IgD-negative memory B cell (primary cell): Measurements from ENCODE around the gene IFIH1. TPM values are rescaled to one million over a fixed set of nuclear protein-coding genes. Genes with fewer than 3 reads are reported as not detected.

Experiments
- H3K27ac Mint-ChIP-seq, 3 donors: one replicate each; pipeline ENCODE4 v1.8.0; 2020 to 2022; ENCODE audit warnings: mild to moderate bottlenecking in 3 of 3, mixed read lengths in 3 of 3, moderate library complexity in 1 of 3
- H3K27me3 Mint-ChIP-seq: one replicate; pipeline ENCODE4 v1.8.0; 2021; ENCODE audit warnings: mixed read lengths
- H3K36me3 Mint-ChIP-seq: one replicate; pipeline ENCODE4 v1.8.0; 2020; ENCODE audit warnings: mild to moderate bottlenecking, mixed read lengths
- H3K4me1 Mint-ChIP-seq, 3 donors: one replicate each; pipeline ENCODE4 v1.8.0; 2020 to 2022; ENCODE audit warnings: mixed read lengths in 3 of 3, mild to moderate bottlenecking in 1 of 3
- H3K4me3 Mint-ChIP-seq, 4 donors: one replicate each; pipeline ENCODE4 v1.8.0; 2020 to 2022; ENCODE audit warnings: mild to moderate bottlenecking in 4 of 4, mixed read lengths in 4 of 4, moderate library complexity in 3 of 4
- H3K9me3 Mint-ChIP-seq, 3 donors: one replicate each; pipeline ENCODE4 v1.8.0; 2020 to 2021; ENCODE audit warnings: mixed read lengths in 3 of 3, mild to moderate bottlenecking in 1 of 3
- polyA plus RNA-seq: library from polyadenylated mRNA; unstranded; fragments of 300-500 nt; fragmentation: Illumina TruSeq; gene quantifications from one replicate; pipeline ENCODE4 v1.2.3, GENCODE V29; 2021

IFIH1 gene
- polyA plus RNA-seq, 1 donor from 2014 or later: 31.1 TPM

DNA sequence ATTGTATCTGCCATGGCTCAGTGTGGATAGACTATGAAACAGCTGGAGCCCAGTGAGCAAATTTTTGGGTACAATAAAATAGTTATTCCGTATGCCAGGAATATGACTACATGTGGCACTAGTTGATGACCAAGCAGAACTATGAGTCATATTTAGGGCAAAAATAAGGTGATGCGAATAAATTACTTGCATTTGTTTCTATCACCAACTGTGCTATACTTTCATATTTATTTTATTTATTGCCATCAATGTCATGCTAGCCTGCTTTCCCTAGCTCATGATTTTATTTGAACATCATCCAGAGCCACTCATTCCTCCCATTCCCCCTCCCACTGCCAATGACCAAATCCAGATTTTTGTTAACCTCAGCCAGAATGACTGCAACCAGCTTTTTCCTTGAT is 61.9 kb downstream of the IFIH1 start:
- Mint-ChIP-seq H3K27me3 (peaks cover 2% of the 10 kb centered on the region), H3K4me1 (peaks cover 5 to 7% (median 7%) of the 10 kb centered on the region in 3 donors), H3K4me3 (no peak overlapping the region), H3K27ac (no peak overlapping the region), H3K9me3 (no peaks in the 10 kb centered on the region), H3K36me3 (no peaks in the 10 kb centered on the region)

- no peak overlapping the region for H3K27ac Mint-ChIP-seq
- peaks cover 0 to 6% (median 3%) of the 10 kb centered on the region in 3 donors for H3K9me3 Mint-ChIP-seq
- no peak overlapping the region for H3K4me3 Mint-ChIP-seq
- H3K4me1 Mint-ChIP-seq: no peaks in the 10 kb centered on the region
- H3K36me3 Mint-ChIP-seq: no peaks in the 10 kb centered on the region
- H3K27me3 Mint-ChIP-seq: peaks cover 2% of the 10 kb centered on the region
Measured at GRCh38 chr2:162254236-162254871, 64.1 kb downstream of the IFIH1 start.

GRCh38 chr2:162253435-162253834 is 65.0 kb downstream of the IFIH1 start:
- Mint-ChIP-seq H3K36me3 (no peaks in the 10 kb centered on the region), H3K27ac (no peak overlapping the region), H3K9me3 (peaks cover 0 to 6% (median 5%) of the 10 kb centered on the region in 3 donors), H3K27me3 (peaks cover 2% of the 10 kb centered on the region), H3K4me3 (no peak overlapping the region), H3K4me1 (no peaks in the 10 kb centered on the region)

GRCh38 chr2:162252153-162252552 is 66.3 kb downstream of the IFIH1 start:
- Mint-ChIP-seq H3K4me3 (no peak overlapping the region), H3K27me3 (peaks cover 2% of the 10 kb centered on the region), H3K36me3 (no peaks in the 10 kb centered on the region), H3K9me3 (peaks cover 0 to 6% (median 5%) of the 10 kb centered on the region in 3 donors), H3K27ac (no peak overlapping the region), H3K4me1 (no peaks in the 10 kb centered on the region)

GRCh38 chr2:162245781-162246180 is 72.7 kb downstream of the IFIH1 start:
- no peak overlapping the region for H3K27ac Mint-ChIP-seq
- H3K4me3 Mint-ChIP-seq: no peak overlapping the region
- peaks cover 3% of the 10 kb centered on the region for H3K36me3 Mint-ChIP-seq
- H3K4me1 Mint-ChIP-seq: no peaks in the 10 kb centered on the region
- H3K27me3 Mint-ChIP-seq: peaks cover 4% of the 10 kb centered on the region
- H3K9me3 Mint-ChIP-seq: peaks cover 0 to 6% (median 5%) of the 10 kb centered on the region in 3 donors

- Mint-ChIP-seq H3K27ac (no peak overlapping the region), H3K36me3 (peaks cover 3% of the 10 kb centered on the region), H3K4me3 (no peak overlapping the region), H3K27me3 (peaks cover 4% of the 10 kb centered on the region), H3K9me3 (peaks cover 0 to 3% (median 2%) of the 10 kb centered on the region in 3 donors), H3K4me1 (no peaks in the 10 kb centered on the region)
Measured at GRCh38 chr2:162245061-162245460, 73.4 kb downstream of the IFIH1 start.

GRCh38 chr2:162244541-162245031 is 73.9 kb downstream of the IFIH1 start:
- H3K4me3 Mint-ChIP-seq: no peak overlapping the region
- peaks cover 8% of the 10 kb centered on the region for H3K27me3 Mint-ChIP-seq
- H3K9me3 Mint-ChIP-seq: peaks cover 0 to 3% (median 0%) of the 10 kb centered on the region in 3 donors
- H3K4me1 Mint-ChIP-seq: no peaks in the 10 kb centered on the region
- H3K27ac Mint-ChIP-seq: no peak overlapping the region
- peaks cover 3% of the 10 kb centered on the region for H3K36me3 Mint-ChIP-seq

DNA sequence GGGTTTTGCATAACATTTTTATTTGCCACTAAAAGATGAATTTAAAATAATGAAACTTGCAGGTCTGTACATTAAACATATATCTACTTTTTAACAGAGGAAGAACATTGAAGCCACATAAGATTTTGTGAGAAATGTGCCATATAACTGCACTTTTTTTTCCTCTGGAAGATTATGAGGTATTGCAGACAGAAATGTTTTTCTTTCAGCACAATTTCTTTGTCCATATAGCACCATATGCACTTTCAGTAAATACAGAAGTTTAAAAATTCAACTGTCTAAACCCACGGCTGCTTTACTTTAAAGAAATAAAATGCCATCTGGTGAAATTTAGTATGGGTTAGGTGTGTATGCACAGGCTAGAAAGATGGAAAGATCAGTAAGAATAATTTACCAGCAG is 74.8 kb downstream of the IFIH1 start:
- Mint-ChIP-seq H3K4me3 (no peak overlapping the region), H3K4me1 (no peaks in the 10 kb centered on the region), H3K36me3 (peaks cover 3% of the 10 kb centered on the region), H3K27ac (no peak overlapping the region), H3K9me3 (no peaks in the 10 kb centered on the region), H3K27me3 (peaks cover 11% of the 10 kb centered on the region)

- no peak within 1 kb of the TSS for H3K4me3 Mint-ChIP-seq
- peaks cover 3% of the 10 kb centered on the region for H3K36me3 Mint-ChIP-seq
- no peak within 1 kb of the TSS for H3K27ac Mint-ChIP-seq
- peaks cover 11% of the 10 kb centered on the region for H3K27me3 Mint-ChIP-seq
- no peaks in the 10 kb centered on the region for H3K9me3 Mint-ChIP-seq
- no peaks in the 10 kb centered on the region for H3K4me1 Mint-ChIP-seq
Measured at GRCh38 chr2:162243294-162243693, 75.2 kb downstream of the IFIH1 start, which contains the start of gene FAP. Gene FAP (minus strand): TSS chr2:162243445. CDS start chr2:162243327, 118 bp downstream.

GRCh38 chr2:162242586-162243280 is 75.8 kb downstream of the IFIH1 start:
- Mint-ChIP-seq H3K9me3 (no peaks in the 10 kb centered on the region), H3K27ac (no peak overlapping the region), H3K4me3 (no peak overlapping the region), H3K27me3 (peaks cover 11% of the 10 kb centered on the region), H3K36me3 (peaks cover 3% of the 10 kb centered on the region), H3K4me1 (no peaks in the 10 kb centered on the region)

DNA sequence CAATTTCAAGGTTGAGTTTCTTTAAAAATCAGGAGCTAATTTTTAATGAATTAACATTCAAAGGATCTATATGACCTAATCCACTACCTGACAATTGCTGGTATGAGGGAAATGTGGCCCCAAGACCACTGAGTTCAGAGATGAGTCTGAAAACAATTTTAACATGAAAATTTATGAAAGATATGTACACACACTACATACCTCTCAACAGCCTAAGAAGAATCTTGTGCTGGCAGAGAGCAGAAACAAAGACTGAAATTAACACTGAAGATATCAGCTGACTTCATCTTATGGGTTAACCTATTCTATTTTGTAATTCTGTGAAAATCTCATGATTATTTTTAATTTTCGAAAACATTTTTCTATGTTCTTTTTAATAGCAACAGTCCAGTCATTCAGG is 76.9 kb downstream of the IFIH1 start:
- no peak overlapping the region for H3K27ac Mint-ChIP-seq
- peaks cover 11% of the 10 kb centered on the region for H3K27me3 Mint-ChIP-seq
- H3K36me3 Mint-ChIP-seq: peaks cover 3% of the 10 kb centered on the region
- no peak overlapping the region for H3K4me3 Mint-ChIP-seq
- no peaks in the 10 kb centered on the region for H3K4me1 Mint-ChIP-seq
- H3K9me3 Mint-ChIP-seq: no peaks in the 10 kb centered on the region

GRCh38 chr2:162234620-162235462 is 83.6 kb downstream of the IFIH1 start:
- no peak overlapping the region for H3K27ac Mint-ChIP-seq
- no peak overlapping the region for H3K4me3 Mint-ChIP-seq
- H3K9me3 Mint-ChIP-seq: no peaks in the 10 kb centered on the region
- H3K36me3 Mint-ChIP-seq: peaks cover 1% of the 10 kb centered on the region
- H3K4me1 Mint-ChIP-seq: no peaks in the 10 kb centered on the region
- peaks cover 7% of the 10 kb centered on the region for H3K27me3 Mint-ChIP-seq

GRCh38 chr2:162233197-162233596 is 85.3 kb downstream of the IFIH1 start:
- Mint-ChIP-seq H3K27ac (no peak overlapping the region), H3K36me3 (peaks cover 1% of the 10 kb centered on the region), H3K4me1 (no peaks in the 10 kb centered on the region), H3K9me3 (no peaks in the 10 kb centered on the region), H3K4me3 (no peak overlapping the region), H3K27me3 (peaks cover 1% of the 10 kb centered on the region)

DNA sequence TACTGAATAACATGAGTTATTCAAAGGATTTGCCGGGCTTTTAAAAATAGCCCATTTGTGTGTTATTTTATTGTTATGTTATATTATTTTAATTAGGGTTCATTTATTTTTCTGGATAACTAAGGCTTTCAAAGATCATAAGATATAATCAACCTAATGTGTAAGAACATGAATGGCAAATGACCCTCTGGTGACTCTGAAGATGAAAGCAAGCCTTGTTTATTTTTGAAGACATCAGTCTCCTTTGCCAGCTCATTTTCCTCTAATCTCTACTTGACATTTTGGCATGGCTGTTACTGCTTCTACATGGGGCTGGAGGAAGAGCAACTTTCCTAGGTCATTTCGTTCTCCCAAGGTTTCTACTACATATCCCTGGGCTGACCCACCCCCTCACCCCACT is 85.8 kb downstream of the IFIH1 start:
- Mint-ChIP-seq H3K9me3 (no peaks in the 10 kb centered on the region), H3K4me1 (no peaks in the 10 kb centered on the region), H3K36me3 (peaks cover 1% of the 10 kb centered on the region), H3K4me3 (no peak overlapping the region), H3K27ac (no peak overlapping the region), H3K27me3 (peaks cover 3% of the 10 kb centered on the region)

GRCh38 chr2:162232027-162232426 is 86.5 kb downstream of the IFIH1 start:
- Mint-ChIP-seq H3K4me1 (no peaks in the 10 kb centered on the region), H3K4me3 (no peak overlapping the region), H3K36me3 (peaks cover 1% of the 10 kb centered on the region), H3K27ac (no peak overlapping the region), H3K9me3 (no peaks in the 10 kb centered on the region), H3K27me3 (peaks cover 5% of the 10 kb centered on the region)
